Measurements from ENCODE around the gene MSRB1. TPM values are rescaled to one million over a fixed set of nuclear protein-coding genes. Genes with fewer than 3 reads are reported as not detected.

Gene MSRB1
- total and polyA plus RNA-seq, 2 donors (not counting 1 experiment from before 2014, with no cell fraction given), result 7.1 to 21.4 TPM

GRCh38 chr16:1919327-1919998 is 23.5 kb downstream of the MSRB1 start:
- Histone ChIP-seq H3K27me3 (ENCODE audit: control insufficient read depth, insufficient read depth, low read length) (peaks cover 56% of the 10 kb centered on the region), H3K4me2 (ENCODE audit: extremely low read depth, insufficient read depth, low read length) (no peak overlapping the region), H3K9me3 (ENCODE audit: control insufficient read depth, insufficient read depth, low read depth, low read length) (no peaks in the 10 kb centered on the region), H3K79me2 (ENCODE audit: control insufficient read depth, insufficient read depth, low read length) (no peaks in the 10 kb centered on the region), H3K36me3 (ENCODE audit: control insufficient read depth, insufficient read depth, low read length) (no peaks in the 10 kb centered on the region), H3K9ac (ENCODE audit: insufficient read depth, low read length) (no peak overlapping the region), H3K4me3 (replicated peaks in 1 of 4; ENCODE audit: control extremely low read depth in 1 of 4, insufficient read depth in 1 of 4, low read depth in 3 of 4, low read length in 4 of 4) (no peak overlapping the region), H4K20me1 (ENCODE audit: control insufficient read depth, extremely low read depth, insufficient read depth, low read length) (no peaks in the 10 kb centered on the region), H2AFZ (ENCODE audit: low read length) (no peak overlapping the region), H3K27ac (ENCODE audit: insufficient read depth, low read length) (no peak overlapping the region), H3K4me1 (ENCODE audit: control insufficient read depth, extremely low read depth, insufficient read depth, low read length) (peaks cover 4% of the 10 kb centered on the region)
- TF ChIP-seq EZH2 (IDR thresholded peaks at IDR 0.05; ENCODE audit: low read length, missing control alignments) (no peak), CTCF (conservative IDR thresholded peaks at IDR 0.05 in 1 of 2, IDR thresholded peaks at IDR 0.05 in 1 of 2; ENCODE audit: low read depth in 1 of 2, low read length in 2 of 2) (no peak)
- DNase-seq (ENCODE audit: low read depth in 2 of 2), result no peak

- Histone ChIP-seq H3K4me2 (ENCODE audit: extremely low read depth, insufficient read depth, low read length) (no peak within 1 kb of the TSS), H3K27ac (ENCODE audit: insufficient read depth, low read length) (no peak within 1 kb of the TSS), H3K4me1 (ENCODE audit: control insufficient read depth, extremely low read depth, insufficient read depth, low read length) (peaks cover 4% of the 10 kb centered on the region), H3K36me3 (ENCODE audit: control insufficient read depth, insufficient read depth, low read length) (no peaks in the 10 kb centered on the region), H3K4me3 (replicated peaks in 1 of 4; ENCODE audit: control extremely low read depth in 1 of 4, insufficient read depth in 1 of 4, low read depth in 3 of 4, low read length in 4 of 4) (no peak within 1 kb of the TSS), H2AFZ (ENCODE audit: low read length) (no peak within 1 kb of the TSS), H3K9me3 (ENCODE audit: control insufficient read depth, insufficient read depth, low read depth, low read length) (no peaks in the 10 kb centered on the region), H3K79me2 (ENCODE audit: control insufficient read depth, insufficient read depth, low read length) (no peaks in the 10 kb centered on the region), H4K20me1 (ENCODE audit: control insufficient read depth, extremely low read depth, insufficient read depth, low read length) (no peaks in the 10 kb centered on the region), H3K27me3 (ENCODE audit: control insufficient read depth, insufficient read depth, low read length) (peaks cover 51% of the 10 kb centered on the region), H3K9ac (ENCODE audit: insufficient read depth, low read length) (no peak within 1 kb of the TSS)
- DNase-seq (ENCODE audit: low read depth in 2 of 2), result no peak
- TF ChIP-seq EZH2 (IDR thresholded peaks at IDR 0.05; ENCODE audit: low read length, missing control alignments), result peak; percentile 91
- no peak for TF ChIP-seq CTCF (conservative IDR thresholded peaks at IDR 0.05 in 1 of 2, IDR thresholded peaks at IDR 0.05 in 1 of 2; ENCODE audit: low read depth in 1 of 2, low read length in 2 of 2)
These were observed 24.4 kb downstream of the MSRB1 start, which contains the start of gene HS3ST6 for GRCh38 chr16:1918351-1919326. TSS of gene HS3ST6 (minus strand) at chr16:1918415. CDS start at chr16:1918323, 92 bp downstream.

- no peaks in the 10 kb centered on the region for H3K9me3 ChIP-seq (ENCODE audit: control insufficient read depth, insufficient read depth, low read depth, low read length)
- H3K4me2 ChIP-seq (ENCODE audit: extremely low read depth, insufficient read depth, low read length), result no peak overlapping the region
- TF ChIP-seq CTCF (conservative IDR thresholded peaks at IDR 0.05 in 1 of 2, IDR thresholded peaks at IDR 0.05 in 1 of 2; ENCODE audit: low read depth in 1 of 2, low read length in 2 of 2), result no peak
- TF ChIP-seq EZH2 (IDR thresholded peaks at IDR 0.05; ENCODE audit: low read length, missing control alignments), result peak; percentile 79
- no peak for DNase-seq (ENCODE audit: low read depth in 2 of 2)
- no peak overlapping the region for H2AFZ ChIP-seq (ENCODE audit: low read length)
- H3K36me3 ChIP-seq (ENCODE audit: control insufficient read depth, insufficient read depth, low read length), result no peaks in the 10 kb centered on the region
- no peaks in the 10 kb centered on the region for H3K4me1 ChIP-seq (ENCODE audit: control insufficient read depth, extremely low read depth, insufficient read depth, low read length)
- no peak overlapping the region for H3K9ac ChIP-seq (ENCODE audit: insufficient read depth, low read length)
- no peaks in the 10 kb centered on the region for H3K79me2 ChIP-seq (ENCODE audit: control insufficient read depth, insufficient read depth, low read length)
- no peaks in the 10 kb centered on the region for H4K20me1 ChIP-seq (ENCODE audit: control insufficient read depth, extremely low read depth, insufficient read depth, low read length)
- H3K4me3 ChIP-seq (replicated peaks in 1 of 4; ENCODE audit: control extremely low read depth in 1 of 4, insufficient read depth in 1 of 4, low read depth in 3 of 4, low read length in 4 of 4), result no peak overlapping the region
- peaks cover 43% of the 10 kb centered on the region for H3K27me3 ChIP-seq (ENCODE audit: control insufficient read depth, insufficient read depth, low read length)
- H3K27ac ChIP-seq (ENCODE audit: insufficient read depth, low read length), result no peak overlapping the region
These were observed 25.2 kb downstream of the MSRB1 start for GRCh38 chr16:1917665-1918350.
